Panc1 (cell line): ENCODE measurements around the gene ZFC3H1. TPM values are rescaled to one million over a fixed set of nuclear protein-coding genes. Genes with fewer than 3 reads are reported as not detected.

Experiments used
- ATAC-seq: fragments of 200-7000 bp; cut with Tn5 transposase; 2 replicates; pipeline ENCODE4 v1.9.1; 2020; ENCODE audit warnings: mild to moderate bottlenecking, moderate library complexity
- BruUV-seq: library from RNA; stranded (reverse); fragments of 400-500 nt; replicated peaks from 2 replicates; lab custom pipeline; 2021; lab: Mats Ljungman, UMichigan
- CTCF ChIA-PET: fragments of 300-600 bp; sonication (Branson Sonifier 250); formaldehyde crosslinking; loops from one replicate; lab custom pipeline; 2022; ENCODE audit warnings: antibody characterized with exemption; lab: Charles Lee
- POLR2A ChIA-PET: fragments of 300-600 bp; sonication (Branson Sonifier 250); formaldehyde crosslinking; loops from one replicate; lab custom pipeline; 2022; ENCODE audit warnings: antibody characterized with exemption; lab: Charles Lee
- DNase-seq: peaks from one replicate; pipeline ENCODE4 v3.0.0-alpha.2; 2010; ENCODE audit warnings: low read depth, low spot score
- H3K27ac ChIP-seq: 2 replicates; pipeline ENCODE4 v1.5.1; 2011; ENCODE audit warnings: mild to moderate bottlenecking, low read length, inconsistent platforms
- H3K27me3 ChIP-seq: fragments of 200-500 bp; sonication (Bioruptor generic); 2 replicates; pipeline ENCODE4 v1.6.0; 2014; ENCODE audit warnings: low read length, inconsistent platforms; ENCODE audit not compliant: control insufficient read depth, insufficient read depth
- H3K36me3 ChIP-seq: fragments of 200-500 bp; sonication (Bioruptor generic); 2 replicates; pipeline ENCODE4 v1.5.1; 2014; ENCODE audit warnings: inconsistent platforms, mild to moderate bottlenecking, low read length, moderate library complexity; ENCODE audit not compliant: control insufficient read depth, insufficient read depth
- H3K4me1 ChIP-seq: 2 replicates; pipeline ENCODE4 v1.5.1; 2011; ENCODE audit warnings: inconsistent platforms, mild to moderate bottlenecking, low read length, moderate library complexity; ENCODE audit not compliant: control insufficient read depth, insufficient read depth
- H3K4me3 ChIP-seq, 2 experiments: 2 replicates each; pipeline ENCODE4 v1.5.1; 2011 to 2012; ENCODE audit warnings: low read depth in 2 of 2, low read length in 2 of 2, mild to moderate bottlenecking in 2 of 2, inconsistent platforms in 1 of 2, moderate library complexity in 1 of 2
- H3K9me3 ChIP-seq: fragments of 200-500 bp; sonication (Bioruptor generic); 2 replicates; pipeline ENCODE4 v1.5.1; 2014; ENCODE audit warnings: low read depth, mild to moderate bottlenecking, inconsistent platforms, low read length, moderate library complexity; ENCODE audit not compliant: control insufficient read depth, insufficient read depth
- CTCF ChIP-seq: fragments of 450-650 bp; IDR thresholded peaks from 2 replicates; pipeline ENCODE4 v1.5.1; 2017; ENCODE audit warnings: mild to moderate bottlenecking
- POLR2AphosphoS5 ChIP-seq: IDR thresholded peaks from 2 replicates; pipeline ENCODE4 v1.6.1; 2012; ENCODE audit warnings: mild to moderate bottlenecking, low read depth, low read length, moderate library complexity
- REST ChIP-seq, 2 experiments: IDR thresholded peaks; 2 replicates each; pipeline ENCODE4 v1.6.1; 2011 to 2012; ENCODE audit warnings: low read depth in 2 of 2, control low read depth in 1 of 2, low read length in 1 of 2, mild to moderate bottlenecking in 1 of 2, moderate library complexity in 1 of 2; ENCODE audit not compliant: insufficient read depth in 1 of 2
- SIN3A ChIP-seq: IDR thresholded peaks from 2 replicates; pipeline ENCODE4 v1.6.1; 2012; ENCODE audit warnings: low read depth, mild to moderate bottlenecking, low read length, moderate library complexity, borderline replicate concordance; ENCODE audit not compliant: insufficient read depth
- TCF7L2 ChIP-seq: IDR thresholded peaks from 2 replicates; pipeline ENCODE4 v1.6.1; 2011; ENCODE audit warnings: mild to moderate bottlenecking, low read depth, low read length, inconsistent platforms
- in situ Hi-C: cut with HindIII; loops from 2 replicates; pipeline ENCODE4 v1.10.0; 2016; ENCODE audit warnings: low sequenced_read_pairs, low pct_unique_long_range_greater_than_20kb
- intact Hi-C: fragments of 100-400 bp; cut with micrococcal nuclease; formaldehyde crosslinking; loops from one replicate; pipeline ENCODE4 v1.10.0; 2022; ENCODE audit not compliant: unreplicated experiment
- total RNA-seq: library from RNA; stranded (reverse); gene quantifications from one replicate; pipeline ENCODE4 v1.2.1, GENCODE V29; 2021; ENCODE audit not compliant: unreplicated experiment

Gene ZFC3H1
- total RNA-seq, 1 experiment from 2014 or later = 38.2 TPM

- ChIA-PET CTCF (no interaction called here), POLR2A (no interaction called here)
- Histone ChIP-seq H3K36me3 (peaks cover 7% of the 10 kb centered on the region; the same call in 1 of the 2 replicates), H3K4me1 (no peaks in the 10 kb centered on the region), H3K27me3 (no peaks in the 10 kb centered on the region), H3K9me3 (no peaks in the 10 kb centered on the region), H3K4me3 (no peak overlapping the region), H3K27ac (no peak overlapping the region)
- DNase-seq = no peak
- no peak for ATAC-seq
- intact Hi-C loops (no loop called here), in situ Hi-C loops (no loop called here)
- TF ChIP-seq TCF7L2 (no peak), REST (IDR thresholded peaks at IDR 0.05; ENCODE audit: insufficient read depth in 1 of 2, low read depth in 2 of 2, low read length in 1 of 2) (no peak), SIN3A (no peak), CTCF (no peak), POLR2AphosphoS5 (no peak)
- no TSS peak for BruUV-seq
Measured at GRCh38 chr12:71693126-71693525, 29.5 kb upstream of the ZFC3H1 start.

- intact Hi-C loops = no loop called here
- no peak overlapping the region for H3K27ac ChIP-seq
- CTCF ChIA-PET = no interaction called here
- no peak for TF ChIP-seq SIN3A
- no peak for TF ChIP-seq POLR2AphosphoS5
- no peak for TF ChIP-seq CTCF
- no peak for TF ChIP-seq TCF7L2
- TF ChIP-seq REST (IDR thresholded peaks at IDR 0.05; ENCODE audit: insufficient read depth in 1 of 2, low read depth in 2 of 2, low read length in 1 of 2) = no peak
- in situ Hi-C loops = no loop called here
- no peaks in the 10 kb centered on the region for H3K9me3 ChIP-seq
- POLR2A ChIA-PET = no interaction called here
- H3K4me1 ChIP-seq = 0 out of 2 replicates have a peak, but pooled peaks cover 3% of the 10 kb centered on the region
- no peaks in the 10 kb centered on the region for H3K27me3 ChIP-seq
- ATAC-seq (no peak), DNase-seq (no peak)
- no TSS peak for BruUV-seq
- H3K36me3 ChIP-seq = no peaks in the 10 kb centered on the region; the same call in 1 of the 2 replicates
- H3K4me3 ChIP-seq = no peak overlapping the region
Measured at GRCh38 chr12:71691504-71692129, 28.0 kb upstream of the ZFC3H1 start.
